NCI-H82 treated with DMSO at 0.1 percent for 48 hours (cell line): ENCODE data around the gene OR4K17.
"Not testable (repeated sequence)": the region's sequence is repeated elsewhere in the genome, so short reads cannot be mapped to it uniquely, and the experiment has no call there.

ENCODE experiments used
- DNase-seq: peaks from one replicate; lab custom pipeline; 2025; ENCODE audit not compliant: unreplicated experiment; lab: John Stamatoyannopoulos, UW

The OR4K17 gene

DNA sequence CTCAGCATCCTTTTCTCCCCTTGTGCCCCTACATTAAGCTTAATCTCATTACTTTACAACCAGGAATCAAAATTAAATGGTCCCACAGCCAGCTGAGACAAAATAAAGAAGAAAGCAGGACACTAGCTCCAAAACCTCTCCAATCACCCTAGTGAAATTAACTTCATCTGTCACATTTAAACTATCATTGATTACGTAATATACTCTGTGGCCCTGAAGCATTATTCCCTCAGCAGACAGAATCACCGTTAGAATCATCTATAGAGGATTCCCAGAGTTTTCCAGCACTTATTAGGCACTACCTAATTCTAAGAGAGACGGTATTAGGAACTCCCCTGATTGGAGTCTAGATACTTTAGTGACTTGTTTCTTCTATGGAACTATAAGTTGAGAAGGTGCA lies at the start of gene OR4K17:
TSS of gene OR4K17 (plus strand) at position 302 of the 400 bp plus-strand sequence. CDS start 6,761 bp downstream, outside the sequence.
- no peak for DNase-seq

DNA sequence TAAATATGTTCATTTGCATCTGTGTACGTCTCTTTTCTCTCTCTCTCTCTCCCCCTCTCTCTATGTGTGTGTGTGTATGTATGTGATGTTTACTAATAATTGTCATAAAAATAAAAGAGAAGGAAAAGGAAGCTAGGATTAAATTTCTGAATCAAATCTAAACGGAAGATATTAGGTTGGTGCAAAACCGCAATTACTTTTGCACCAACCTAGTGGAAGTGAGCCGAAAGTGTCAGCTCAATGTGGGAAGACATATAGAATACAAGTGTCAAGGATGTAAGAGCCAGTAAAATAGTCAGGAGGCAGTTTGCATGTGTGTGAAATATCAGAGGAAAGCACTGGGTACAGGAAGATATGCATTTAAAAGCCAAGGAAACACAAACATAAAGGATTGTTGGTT lies 18.5 kb upstream of the OR4K17 start:
- DNase-seq = no peak

DNA sequence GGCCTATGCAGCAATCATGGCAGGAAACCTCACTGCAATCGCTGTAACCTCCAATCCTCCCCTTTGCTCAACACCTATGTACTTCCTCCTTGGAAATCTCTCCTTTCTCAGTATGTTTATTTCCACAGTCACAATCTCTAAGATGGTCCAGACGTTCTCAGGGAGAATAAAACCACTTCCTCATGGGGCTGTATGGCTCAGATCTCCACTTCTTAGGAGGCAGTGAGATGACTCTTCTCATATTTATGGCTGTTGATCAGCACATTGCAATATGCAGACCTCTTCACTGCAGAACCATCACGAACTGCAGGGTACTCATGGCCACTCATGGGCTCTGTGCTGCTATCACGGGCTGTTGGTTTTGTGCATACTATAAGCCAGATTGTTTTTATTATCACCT lies 17.1 kb upstream of the OR4K17 start:
- no peak for DNase-seq

- DNase-seq = not testable (repeated sequence)
Measured at GRCh38 chr14:20098926-20099770, 11.4 kb upstream of the OR4K17 start.

DNA sequence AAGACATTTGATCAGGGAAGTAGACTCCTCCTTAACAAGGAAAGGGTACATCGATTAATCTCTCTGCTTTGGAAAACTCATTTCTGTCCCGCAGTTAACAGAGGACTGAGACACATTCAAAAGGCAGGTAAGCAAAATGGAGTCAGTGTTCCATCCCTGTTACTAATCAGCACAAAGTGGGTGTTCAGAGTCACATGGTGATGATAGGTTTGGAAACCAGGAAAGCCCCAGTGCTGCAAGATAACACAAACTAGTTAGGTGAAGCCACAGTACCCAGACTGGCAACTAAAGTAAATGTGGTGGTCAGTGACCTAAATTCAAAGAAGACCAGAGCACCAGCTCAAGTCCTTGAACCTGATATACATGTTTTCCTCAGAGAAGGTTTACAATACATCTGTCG lies 1.8 kb downstream of the OR4K17 start:
- DNase-seq = no peak

DNA sequence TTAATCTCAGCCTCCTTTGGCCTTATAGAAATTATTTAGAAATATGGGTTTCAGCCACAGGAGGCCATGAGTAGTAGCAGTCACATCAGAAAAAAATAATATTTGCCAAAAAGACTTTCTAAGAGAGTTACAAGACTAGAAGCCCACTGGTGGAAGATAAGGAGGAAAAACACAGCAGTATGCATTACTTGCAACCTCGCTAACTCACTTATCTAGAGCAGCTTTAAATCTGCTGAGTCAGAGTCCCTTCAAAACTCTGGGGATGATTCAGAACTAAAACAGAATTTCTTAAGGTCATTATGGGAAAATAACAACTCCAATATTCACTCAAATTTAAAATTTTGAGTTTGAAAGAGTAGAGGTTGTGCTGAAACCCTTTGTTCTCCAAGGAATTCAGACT lies 6.2 kb downstream of the OR4K17 start:
- DNase-seq = no peak

DNA sequence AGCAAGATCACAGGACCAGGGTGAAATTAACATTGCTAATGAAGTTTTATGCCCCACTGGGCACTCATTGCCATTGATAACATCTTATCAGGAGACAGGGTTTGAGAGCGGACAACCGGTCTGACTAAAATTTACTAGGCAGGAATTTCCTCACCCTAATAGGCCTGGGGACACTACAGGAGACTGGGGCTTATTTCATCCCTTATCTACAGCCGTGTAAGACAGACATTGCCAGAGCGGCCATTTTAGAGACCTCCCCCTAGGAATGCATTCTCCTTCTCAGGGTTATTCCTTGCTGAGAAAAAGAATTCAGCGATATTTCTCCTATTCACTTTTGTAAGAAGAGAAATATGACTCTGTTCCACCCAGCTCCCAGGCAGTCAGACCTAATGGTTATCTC lies 8.3 kb downstream of the OR4K17 start:
- DNase-seq = no peak

DNA sequence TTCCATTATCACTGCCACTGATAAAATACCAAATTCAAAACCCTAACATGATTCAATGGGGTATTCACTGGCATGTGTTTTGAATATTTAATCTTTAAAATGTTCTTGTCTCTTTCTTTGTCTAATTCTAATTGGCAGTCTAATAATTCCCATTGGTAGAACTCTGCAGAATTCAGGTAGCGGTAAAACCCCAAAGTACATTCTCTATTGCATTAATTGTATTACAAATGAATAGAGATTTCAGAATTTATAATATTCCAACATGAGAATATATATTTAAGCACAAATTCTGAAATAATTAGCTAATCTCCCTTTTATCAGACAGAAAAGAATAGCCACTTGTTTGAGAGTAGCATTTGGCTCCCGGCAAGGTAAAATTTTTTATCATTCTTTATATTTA lies 28.0 kb downstream of the OR4K17 start, which contains the start of gene OR4N5:
TSS of gene OR4N5 (plus strand) at position 301 of the 400 bp plus-strand sequence. CDS start 4,916 bp downstream, outside the sequence.
- DNase-seq = no peak

- DNase-seq = no peak
Measured at GRCh38 chr14:20143911-20144310, 33.4 kb downstream of the OR4K17 start.

- no peak for DNase-seq
Measured at GRCh38 chr14:20144820-20145219, 34.3 kb downstream of the OR4K17 start.

- DNase-seq = no peak
Measured at GRCh38 chr14:20164462-20164861, 53.9 kb downstream of the OR4K17 start.

DNA sequence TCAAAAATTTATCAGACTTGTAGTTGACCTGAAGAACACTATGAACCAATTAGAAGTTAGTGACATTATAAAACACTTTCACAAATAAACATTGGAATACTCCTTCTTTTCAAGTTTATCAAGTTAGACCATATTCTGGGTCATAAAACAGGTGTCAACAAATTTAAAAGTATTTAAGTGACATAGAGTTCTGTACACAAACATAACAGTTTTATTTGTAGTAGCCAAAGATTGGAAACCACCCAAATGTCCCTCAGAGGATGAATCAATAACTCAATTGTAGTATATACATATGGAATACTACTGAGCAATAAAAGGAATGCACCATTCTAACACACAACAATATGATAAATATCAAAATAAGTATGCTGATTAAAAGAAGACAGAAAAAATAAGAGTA lies 56.6 kb downstream of the OR4K17 start:
- DNase-seq = no peak

DNA sequence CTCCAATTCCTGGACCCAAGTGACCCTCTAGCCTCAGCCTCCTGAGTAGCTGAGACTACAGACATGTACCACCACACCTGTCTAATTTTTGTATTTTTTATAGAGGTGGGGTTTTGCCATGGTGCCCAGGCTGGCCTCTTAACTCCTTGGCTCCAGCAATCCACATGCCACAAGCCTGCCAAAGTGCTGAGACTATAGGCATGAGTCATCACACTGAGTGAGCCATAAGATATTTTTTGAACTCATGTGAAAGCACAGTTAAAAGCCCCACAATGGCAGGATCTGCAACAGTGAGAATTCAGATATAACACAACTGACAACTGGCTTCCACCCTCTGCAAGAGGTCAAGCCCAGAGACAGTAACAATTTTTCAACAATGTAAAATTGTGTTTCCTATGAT lies 59.3 kb downstream of the OR4K17 start:
- DNase-seq = not testable (repeated sequence)
